ENCODE results near the gene PSEN1.
A peak's percentile ranks its signal among the peaks of the same experiment; 100 is the strongest.

Gene PSEN1

DNA sequence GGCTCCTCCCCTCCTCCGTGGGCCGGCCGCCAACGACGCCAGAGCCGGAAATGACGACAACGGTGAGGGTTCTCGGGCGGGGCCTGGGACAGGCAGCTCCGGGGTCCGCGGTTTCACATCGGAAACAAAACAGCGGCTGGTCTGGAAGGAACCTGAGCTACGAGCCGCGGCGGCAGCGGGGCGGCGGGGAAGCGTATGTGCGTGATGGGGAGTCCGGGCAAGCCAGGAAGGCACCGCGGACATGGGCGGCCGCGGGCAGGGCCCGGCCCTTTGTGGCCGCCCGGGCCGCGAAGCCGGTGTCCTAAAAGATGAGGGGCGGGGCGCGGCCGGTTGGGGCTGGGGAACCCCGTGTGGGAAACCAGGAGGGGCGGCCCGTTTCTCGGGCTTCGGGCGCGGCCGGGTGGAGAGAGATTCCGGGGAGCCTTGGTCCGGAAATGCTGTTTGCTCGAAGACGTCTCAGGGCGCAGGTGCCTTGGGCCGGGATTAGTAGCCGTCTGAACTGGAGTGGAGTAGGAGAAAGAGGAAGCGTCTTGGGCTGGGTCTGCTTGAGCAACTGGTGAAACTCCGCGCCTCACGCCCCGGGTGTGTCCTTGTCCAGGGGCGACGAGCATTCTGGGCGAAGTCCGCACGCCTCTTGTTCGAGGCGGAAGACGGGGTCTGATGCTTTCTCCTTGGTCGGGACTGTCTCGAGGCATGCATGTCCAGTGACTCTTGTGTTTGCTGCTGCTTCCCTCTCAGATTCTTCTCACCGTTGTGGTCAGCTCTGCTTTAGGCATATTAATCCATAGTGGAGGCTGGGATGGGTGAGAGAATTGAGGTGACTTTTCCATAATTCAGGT lies at the start of gene PSEN1:
Gene PSEN1, plus strand, starts transcription at position 121 of the 839 bp plus-strand sequence. CDS start 11,513 bp downstream, outside the sequence.
- peak; percentile 98 for DNase-seq (ENCODE audit: low spot score)

DNA sequence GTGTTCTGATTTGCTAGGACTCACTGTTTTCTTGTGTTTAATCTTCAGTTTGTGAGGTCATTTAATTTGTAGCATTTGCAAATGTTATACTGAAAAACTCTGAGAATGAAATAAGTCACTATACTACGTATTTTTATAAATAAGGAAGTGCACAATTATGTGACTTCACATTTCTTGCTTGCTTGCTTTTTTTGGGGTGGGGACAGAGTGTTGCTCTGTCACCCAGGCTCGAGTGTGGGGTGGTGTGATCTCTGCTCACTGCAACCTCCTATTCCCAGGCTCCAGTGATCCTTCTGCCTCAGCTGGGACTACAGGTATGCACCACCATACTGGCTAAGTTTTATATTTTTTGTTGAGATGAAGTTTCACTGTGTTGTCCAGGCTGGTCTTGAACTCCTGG lies 45.3 kb upstream of the PSEN1 start:
- no peak for DNase-seq (ENCODE audit: low spot score)

DNA sequence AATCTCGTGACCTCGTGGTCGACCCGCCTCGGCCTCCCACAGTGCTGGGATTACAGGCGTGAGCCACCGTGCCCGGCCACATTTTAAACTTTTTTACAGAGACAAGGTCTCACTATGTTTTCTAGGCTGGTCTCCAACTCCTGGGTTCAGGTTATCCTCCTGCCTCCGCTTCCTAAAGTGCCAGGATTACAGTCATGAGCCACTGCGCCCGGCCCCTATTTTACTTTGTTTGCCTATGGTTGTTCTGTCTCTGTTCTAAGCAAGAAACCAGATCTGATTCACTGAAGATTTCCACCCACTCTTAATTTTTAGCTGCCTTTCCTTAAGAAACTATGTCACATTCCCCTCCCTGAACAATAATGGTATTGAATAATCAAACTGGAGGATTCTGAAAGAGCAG lies 38.9 kb upstream of the PSEN1 start:
- DNase-seq (ENCODE audit: low spot score) = no peak

DNA sequence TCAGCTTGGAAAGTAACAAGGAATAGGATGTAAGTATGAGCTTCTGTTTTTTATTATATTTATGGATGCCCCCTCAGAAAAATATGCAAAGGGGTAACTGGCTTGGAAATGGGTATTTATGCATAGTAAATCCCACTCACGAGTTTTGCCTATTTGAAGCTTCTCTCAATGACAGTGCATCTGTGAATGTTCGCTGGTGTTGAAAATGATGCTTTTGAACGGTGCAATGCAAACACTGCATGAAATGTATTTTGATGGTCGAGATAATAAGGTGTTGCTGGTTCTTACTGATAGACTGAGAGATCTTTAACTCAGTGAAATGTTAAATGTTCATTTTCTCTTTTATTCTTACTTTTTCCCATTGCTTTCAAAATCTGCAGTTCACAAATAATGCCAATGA lies 36.0 kb upstream of the PSEN1 start:
- DNase-seq (ENCODE audit: low spot score) = no peak

DNA sequence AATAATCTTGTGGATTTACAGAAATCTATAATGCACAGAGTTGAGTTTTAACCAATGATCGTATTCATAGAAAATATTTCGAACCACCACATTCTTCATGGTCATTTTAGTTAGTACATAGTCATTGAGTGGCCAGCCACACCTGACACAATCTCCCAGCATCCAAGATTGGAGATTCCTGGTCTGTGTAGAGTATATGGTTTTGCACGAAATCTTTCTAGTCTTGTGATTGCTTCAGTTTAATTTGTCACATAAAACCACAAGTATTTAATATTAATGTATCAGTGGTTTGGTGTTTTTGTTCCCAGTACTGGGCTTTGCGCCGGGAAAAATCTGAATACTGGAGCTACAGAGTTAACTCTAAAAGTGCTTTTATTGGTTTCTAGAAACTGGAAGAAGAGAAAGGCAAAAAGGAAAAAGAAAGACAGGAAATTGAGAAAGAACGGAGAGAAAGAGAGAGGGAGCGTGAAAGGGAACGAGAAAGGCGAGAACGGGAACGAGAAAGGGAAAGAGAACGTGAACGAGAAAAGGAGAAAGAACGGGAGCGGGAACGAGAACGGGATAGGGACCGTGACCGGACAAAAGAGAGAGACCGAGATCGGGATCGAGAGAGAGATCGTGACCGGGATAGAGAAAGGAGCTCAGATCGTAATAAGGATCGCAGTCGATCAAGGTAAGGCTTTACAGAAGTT lies 33.4 kb upstream of the PSEN1 start:
- DNase-seq (ENCODE audit: low spot score) = no peak

DNA sequence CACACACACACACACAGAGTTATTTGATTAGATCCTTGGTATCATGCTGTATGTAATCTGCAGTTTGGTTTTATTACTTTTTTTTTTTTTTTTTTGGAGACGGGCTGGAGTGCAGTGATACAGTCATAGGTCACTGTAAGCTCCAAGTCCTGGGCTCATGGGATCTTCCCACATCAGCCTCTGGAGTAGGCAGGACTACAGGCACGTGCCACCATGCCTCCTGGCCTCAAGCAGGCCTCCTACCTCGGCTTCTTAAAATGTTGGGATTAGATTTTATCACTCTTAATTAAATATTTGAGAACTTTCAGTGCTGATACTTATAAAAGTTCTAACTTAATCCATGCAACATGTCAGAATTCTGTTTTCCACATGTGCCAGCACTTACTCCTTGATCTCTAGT lies 31.3 kb upstream of the PSEN1 start:
- DNase-seq (ENCODE audit: low spot score) = no peak

DNA sequence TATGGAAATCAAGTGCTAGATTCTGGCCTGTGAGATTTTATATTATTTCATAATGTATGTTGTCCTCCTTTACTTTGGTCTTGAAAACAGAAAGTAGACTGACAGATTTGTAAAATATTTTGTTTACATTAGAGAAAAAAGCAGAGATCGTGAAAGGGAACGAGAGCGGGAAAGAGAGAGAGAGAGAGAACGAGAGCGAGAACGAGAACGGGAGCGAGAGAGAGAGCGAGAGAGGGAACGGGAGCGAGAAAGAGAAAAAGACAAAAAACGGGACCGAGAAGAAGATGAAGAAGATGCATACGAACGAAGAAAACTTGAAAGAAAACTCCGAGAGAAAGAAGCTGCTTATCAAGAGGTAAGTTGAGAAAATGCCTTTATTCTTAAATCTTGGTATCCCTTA lies 30.6 kb upstream of the PSEN1 start:
- no peak for DNase-seq (ENCODE audit: low spot score)

DNA sequence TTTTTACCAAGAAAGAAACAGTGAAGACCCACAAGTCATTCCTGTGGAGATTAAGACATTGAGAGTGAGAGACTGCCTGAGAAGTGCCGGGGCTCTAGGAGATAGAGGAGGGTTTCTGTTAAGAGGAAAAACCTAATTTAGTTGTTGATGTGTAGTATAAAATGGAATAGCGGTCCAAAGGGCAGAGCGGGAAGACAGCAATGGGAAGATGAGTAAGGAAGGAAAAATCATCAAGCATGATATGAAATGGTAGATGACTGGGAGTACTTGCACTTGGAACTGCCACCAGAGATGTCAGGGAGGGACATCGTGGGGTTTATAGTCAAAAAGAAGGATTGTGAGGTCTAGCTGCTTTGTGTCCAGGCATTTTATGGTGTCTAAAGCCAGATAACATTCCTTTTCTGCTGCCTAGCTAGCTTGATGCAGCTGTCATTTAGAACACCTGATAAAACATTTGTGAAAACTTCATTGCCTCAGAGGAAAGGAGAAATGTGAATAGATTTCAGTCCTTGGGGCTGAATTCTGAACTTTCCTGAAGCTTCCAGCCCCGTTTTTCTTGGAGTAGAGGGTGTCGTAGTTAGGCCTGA lies 20.1 kb upstream of the PSEN1 start:
- DNase-seq (ENCODE audit: low spot score) = no peak

DNA sequence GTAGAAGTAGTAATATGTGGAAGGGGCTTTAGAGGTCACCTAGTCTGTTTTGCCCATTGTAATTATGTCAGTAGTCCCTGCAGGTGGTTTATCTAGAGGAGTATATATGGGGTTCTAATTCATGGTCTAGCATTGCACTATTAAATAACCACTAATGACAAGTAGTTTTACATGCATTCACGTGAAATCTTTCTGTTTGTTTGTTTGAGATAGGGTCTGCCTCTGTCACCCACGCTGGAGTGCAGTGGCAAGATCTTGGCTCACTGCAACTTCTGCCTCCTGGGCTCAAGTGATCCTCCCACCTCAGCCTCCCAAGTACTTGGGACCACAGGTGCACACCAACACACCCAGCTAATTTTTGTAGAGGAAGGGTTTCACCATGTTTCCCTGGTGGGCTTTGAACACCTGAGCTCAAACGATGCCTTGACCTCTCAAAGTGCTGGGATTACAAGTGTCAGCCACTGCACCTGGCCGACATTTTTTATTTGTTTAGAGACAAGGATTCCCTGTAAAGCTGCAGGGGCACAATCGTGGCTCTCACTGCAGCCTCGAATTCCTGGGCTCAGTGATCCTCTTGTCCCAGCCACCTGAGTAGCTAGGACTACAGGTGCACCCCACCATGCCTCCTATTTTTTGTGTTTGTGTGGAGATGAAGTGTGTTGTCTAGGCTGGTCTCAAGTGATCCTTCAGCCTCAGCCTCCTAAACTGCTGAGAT lies 12.0 kb upstream of the PSEN1 start:
- DNase-seq (ENCODE audit: low spot score) = no peak

DNA sequence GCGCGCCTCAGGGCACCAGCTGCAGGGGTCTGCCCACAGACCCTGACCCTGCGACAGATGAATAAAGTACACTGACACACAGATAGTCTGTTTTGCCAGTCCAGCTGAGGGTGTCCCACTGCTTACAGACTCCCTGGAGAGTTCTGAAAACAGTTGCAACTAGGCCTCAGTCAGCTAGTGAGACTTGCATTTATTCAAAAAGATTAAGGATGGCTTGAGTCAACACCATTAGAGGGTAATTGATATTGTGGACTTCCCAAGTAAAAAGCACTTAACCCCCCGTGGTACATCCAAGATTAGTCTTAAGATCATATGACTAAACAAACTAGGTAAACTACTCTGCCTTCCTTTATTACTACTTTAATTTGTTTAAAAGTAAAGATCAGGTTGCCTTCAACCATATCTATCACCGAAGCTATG lies 11.1 kb upstream of the PSEN1 start:
- no peak for DNase-seq (ENCODE audit: low spot score)

DNA sequence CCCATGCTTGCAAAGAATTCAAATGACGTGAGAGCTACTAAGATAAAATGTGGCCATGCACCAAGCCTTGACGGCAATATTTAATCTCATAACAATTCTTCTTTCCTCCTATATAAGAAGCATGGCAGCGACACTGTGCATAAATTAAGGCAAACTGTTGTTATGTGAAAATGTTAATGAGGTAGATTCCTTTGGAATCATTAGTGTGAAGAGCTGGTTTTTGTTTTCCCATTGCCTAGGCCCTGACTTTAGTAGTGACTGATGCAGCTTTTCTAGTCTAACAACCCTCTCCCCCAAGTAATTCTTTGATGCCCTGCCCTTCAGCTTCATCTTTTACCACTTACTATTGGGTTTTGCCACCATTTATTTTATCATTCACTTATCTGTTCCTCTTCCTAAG lies 10.6 kb upstream of the PSEN1 start:
- no peak for DNase-seq (ENCODE audit: low spot score)

DNA sequence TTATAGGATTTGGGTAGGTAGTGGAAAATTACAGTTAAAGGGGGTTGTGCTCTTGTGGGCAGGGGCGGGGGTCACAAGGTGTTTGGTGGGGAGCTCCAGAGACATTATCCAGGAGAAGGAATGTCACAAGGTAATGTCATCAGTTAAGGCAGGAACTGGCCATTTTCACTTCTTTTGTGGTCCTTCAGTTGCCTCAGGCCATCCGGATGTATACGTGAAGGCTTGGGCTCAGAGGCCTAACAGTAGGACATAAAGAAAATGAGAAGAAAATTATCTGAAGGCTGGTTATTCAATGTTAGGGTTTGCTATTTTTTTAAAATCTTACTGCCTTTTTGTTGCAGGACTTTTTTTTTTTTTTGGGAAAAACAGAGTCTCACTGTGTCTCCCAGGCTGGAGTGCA lies 2.5 kb upstream of the PSEN1 start:
- DNase-seq (ENCODE audit: low spot score) = no peak

DNA sequence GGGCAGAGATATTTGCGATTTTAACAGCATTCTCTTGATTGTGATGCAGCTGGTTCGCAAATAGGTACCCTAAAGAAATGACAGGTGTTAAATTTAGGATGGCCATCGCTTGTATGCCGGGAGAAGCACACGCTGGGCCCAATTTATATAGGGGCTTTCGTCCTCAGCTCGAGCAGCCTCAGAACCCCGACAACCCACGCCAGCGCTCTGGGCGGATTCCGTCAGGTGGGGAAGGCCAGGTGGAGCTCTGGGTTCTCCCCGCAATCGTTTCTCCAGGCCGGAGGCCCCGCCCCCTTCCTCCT lies 271 bp upstream of the PSEN1 start:
- DNase-seq (ENCODE audit: low spot score) = no peak

DNA sequence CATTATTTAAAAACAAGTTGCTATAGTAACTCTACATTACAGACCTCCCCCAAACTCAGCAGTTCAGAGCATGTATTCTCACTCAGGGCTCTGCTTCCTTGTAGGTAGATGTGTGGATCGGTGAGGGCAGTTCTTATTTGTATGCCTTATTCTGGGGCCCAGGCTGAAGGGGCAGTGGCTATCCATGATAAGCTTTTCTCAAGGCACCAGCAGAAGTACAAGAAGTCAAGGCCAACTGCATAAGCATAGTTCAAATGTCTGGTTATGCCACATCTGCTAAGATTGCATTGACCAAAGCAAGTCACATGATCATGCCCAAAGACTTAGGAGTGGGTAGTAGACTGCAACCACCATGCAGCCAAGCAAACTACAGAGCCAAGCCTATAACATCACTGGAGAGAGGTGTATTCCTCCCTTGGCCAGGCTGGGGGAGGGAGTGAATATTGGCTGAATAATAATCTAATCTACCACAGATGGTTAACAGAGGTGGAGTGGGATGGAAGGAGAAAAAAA lies 4.6 kb downstream of the PSEN1 start:
- no peak for DNase-seq (ENCODE audit: low spot score)

DNA sequence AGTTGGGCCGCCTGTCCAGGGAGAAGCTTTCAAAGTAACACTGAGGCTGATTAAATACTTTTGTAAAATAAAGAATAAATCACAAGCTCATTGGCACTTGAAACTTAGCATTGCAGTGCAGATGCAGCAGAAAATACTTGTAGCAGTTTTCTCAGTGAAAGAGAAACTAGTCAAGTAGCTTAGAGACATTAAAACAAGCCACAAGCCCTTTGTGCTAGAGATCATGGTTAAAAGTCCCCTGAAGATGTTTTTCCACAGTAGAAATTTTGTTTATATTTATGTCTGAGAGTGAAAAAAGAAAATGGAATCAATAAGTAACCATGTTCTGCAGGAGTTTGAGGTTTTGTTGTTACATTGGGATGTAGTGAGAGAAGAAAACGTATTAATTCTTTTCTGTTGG lies 5.9 kb downstream of the PSEN1 start:
- no peak for DNase-seq (ENCODE audit: low spot score)

DNA sequence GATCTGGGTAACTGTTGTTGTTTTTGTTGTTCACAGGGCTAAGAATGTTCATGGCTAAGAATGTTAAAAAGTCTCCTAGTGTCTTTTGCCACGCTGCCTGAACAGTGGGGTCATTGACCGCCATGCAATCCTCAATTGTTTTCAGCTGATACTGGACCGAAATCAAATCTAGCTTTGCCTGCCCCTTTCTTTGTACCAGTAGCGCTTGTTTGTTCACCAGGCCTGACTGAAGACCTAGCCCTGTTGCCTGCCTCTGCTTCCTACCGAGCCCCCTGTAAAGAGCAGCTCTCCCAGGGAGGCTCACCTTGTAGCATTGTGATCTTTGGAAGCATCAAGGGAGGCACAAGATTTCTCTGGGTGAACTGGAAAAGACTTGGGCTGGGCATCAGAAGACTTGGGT lies 6.7 kb downstream of the PSEN1 start:
- DNase-seq (ENCODE audit: low spot score) = no peak

DNA sequence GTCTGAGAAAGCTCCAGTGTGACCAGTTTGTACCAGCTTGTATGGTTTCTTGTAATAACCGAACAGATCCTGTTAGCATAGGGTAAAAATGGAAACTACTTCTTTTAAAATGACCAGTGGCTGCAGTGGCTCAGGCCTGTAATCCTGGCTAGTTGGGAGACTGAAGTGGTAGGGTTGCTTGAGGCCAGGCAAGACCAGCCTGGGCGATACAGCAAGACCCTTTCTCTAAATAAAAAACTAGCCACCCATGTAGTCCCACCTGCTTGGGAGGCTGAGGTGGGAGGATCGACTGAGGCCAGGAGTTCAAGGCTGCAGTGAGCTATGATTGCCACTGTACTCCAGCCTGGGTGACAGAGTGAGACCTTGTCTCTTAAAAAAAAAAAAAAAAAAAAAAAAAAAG lies 7.3 kb downstream of the PSEN1 start:
- no peak for DNase-seq (ENCODE audit: low spot score)

DNA sequence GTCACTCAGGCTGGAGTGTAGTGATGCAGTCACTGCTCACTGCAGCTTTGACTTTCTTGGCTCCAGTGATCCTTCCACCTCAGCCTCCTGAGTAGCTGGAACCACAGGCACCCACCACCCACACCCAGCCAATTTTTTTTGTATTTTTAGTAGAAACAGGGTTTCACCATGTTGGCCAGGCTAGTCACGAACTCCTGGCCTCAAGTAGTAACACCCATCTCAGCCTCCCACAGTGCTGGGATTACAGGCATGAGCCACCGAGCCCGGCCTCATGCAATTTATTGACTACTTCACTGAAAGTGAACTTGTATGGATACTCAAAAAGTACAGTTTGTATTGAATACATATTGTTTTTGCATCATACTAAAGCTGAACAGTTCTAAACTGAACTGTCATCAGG lies 9.1 kb downstream of the PSEN1 start:
- DNase-seq (ENCODE audit: low spot score) = no peak

DNA sequence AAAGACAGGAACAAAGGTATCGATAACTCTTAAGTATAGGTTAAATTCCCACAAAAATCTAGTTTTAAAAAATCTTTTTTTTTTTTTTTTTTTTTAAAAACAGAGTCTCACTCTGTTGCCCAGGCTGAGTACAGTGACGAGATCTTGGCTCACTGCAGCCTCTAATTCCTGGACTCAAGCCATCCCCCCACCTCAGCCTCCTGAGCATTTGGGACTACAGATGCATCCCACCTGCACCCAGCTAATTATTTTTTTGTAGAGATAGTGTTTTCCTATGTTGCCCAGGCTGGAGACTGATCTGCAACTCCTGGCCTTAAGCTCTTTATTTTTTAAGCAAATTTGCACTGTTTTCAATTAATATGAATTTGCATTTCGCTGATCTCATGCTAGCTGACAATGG lies 9.8 kb downstream of the PSEN1 start:
- DNase-seq (ENCODE audit: low spot score) = no peak

DNA sequence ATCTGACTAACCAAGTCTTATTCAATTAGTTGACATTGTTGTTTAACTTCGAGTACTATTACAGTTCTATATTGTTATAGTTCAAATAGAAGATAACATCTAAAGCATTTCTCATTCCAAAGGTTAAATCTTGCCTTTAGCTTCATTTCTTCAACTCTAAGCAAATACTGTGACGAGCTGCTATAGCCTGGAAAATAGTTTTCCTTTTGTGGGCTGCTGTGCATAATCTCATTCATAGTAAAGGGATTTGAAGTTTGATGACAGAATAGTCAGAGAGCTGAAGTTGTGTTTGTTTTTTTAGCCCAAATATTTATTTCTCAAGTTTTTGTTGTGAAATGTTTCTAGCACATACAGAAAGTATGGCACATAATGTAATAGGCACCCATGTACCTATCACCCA lies 13.4 kb downstream of the PSEN1 start:
- DNase-seq (ENCODE audit: low spot score) = no peak

DNA sequence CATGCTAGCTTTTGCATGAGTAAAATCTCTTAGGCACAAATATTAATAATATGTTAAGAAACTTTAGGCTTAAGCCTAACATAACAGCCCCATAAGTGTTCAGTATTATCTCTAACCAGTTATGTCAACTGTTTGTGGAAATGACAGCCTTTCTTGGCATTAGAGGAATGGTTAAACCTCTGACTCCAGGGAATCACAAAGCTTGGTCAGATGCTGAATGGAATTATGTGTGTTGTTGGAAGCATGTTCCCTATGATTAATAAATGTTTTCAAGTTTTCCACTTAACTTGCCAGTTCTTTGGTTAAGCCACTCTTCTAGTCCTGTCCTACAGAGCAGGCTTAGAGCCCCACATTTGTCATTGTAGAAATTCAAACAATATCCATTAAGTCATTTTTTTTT lies 17.0 kb downstream of the PSEN1 start:
- peak; percentile 68 for DNase-seq (ENCODE audit: low spot score)

DNA sequence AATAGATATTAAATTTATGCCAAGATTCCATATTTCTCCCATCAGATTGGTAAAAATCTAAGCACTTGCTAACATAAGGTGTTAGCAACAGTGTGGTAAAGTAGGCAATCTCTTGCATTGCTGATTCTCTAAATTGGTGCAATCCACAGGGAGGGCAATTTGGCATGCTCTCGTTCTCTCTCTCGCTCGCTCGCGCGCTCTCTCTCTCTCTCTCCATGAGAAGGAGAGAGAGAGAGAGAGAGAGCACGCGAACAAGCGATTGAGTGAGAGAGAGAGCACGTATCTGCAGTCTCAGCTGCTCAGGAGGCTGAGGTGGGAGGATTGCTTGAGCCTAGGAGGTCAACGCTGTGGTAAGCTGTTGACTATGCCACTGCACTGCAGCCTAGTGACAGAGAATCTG lies 25.9 kb downstream of the PSEN1 start:
- no peak for DNase-seq (ENCODE audit: low spot score)

DNA sequence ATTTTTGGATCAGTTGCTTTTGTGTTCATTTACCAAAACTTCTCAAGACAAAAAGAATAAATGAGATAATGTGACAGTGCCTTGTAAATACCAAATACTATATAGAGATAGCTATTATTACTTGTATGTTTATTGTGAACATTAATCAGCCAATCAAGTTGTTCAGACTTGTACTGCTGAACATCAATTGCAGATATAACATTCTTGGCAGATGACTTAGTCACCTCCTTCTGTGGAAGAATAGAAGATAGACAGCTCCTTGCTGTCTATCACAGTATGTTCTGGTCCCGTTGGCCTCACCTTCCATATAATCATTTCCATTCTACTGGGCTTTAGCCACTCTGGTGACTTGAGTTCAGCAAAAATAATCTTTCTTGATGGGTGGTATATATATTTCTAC lies 30.1 kb downstream of the PSEN1 start:
- DNase-seq (ENCODE audit: low spot score) = no peak

All from GM03348 (cell line).